Measurements from ENCODE around the gene CAPN10.

DNA sequence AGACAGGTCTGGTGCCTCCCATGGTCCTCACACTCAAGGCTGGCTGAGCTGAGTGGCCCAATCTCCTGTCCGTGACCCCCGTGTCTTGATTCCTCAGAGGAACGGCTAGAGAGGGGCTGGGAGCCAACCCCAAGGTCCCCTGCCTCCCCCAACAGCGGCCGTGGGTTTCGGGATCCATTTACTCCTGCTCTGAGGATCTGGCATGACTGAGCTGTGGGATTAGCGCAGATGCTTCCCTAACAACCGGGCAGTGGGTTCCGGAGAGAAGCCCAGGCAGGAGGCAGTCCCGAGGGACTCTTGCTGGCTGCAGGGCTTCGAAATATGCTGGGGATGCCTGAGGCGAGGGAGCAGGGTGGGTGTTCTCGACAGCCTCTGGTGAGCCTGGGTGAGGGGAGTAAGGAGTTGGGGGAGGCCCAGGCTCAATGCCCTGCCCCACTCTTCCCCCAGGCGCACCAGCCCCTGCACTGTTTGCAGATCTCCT lies 57.7 kb downstream of the CAPN10 start:
- TF ChIP-seq SP1 (IDR thresholded peaks at IDR 0.05): no peak
- TF ChIP-seq SUZ12 (IDR thresholded peaks at IDR 0.05): no peak
- no peak for TF ChIP-seq LEF1 (IDR thresholded peaks at IDR 0.05; ENCODE audit: borderline replicate concordance)
- no peak for TF ChIP-seq FOXM1 (IDR thresholded peaks at IDR 0.05; ENCODE audit: borderline replicate concordance)
- TF ChIP-seq TARDBP (IDR thresholded peaks at IDR 0.05): no peak
- TF ChIP-seq CTBP1 (IDR thresholded peaks at IDR 0.05; ENCODE audit: borderline replicate concordance): no peak
- TF ChIP-seq BHLHE40 (IDR thresholded peaks at IDR 0.05; ENCODE audit: borderline replicate concordance): no peak
- no peak for TF ChIP-seq FOXA1 (IDR thresholded peaks at IDR 0.05)
- no peak for TF ChIP-seq ZNF384 (IDR thresholded peaks at IDR 0.05)
- no peak for TF ChIP-seq ELF4 (IDR thresholded peaks at IDR 0.05)
- no peak for TF ChIP-seq HDGF (IDR thresholded peaks at IDR 0.05; ENCODE audit: borderline replicate concordance)
- no peak for TF ChIP-seq NFRKB (IDR thresholded peaks at IDR 0.05)
- TF ChIP-seq FOXK2 (IDR thresholded peaks at IDR 0.05): no peak
